H1 (cell line): ENCODE measurements around the gene ETS1. TPM values are rescaled to one million over a fixed set of nuclear protein-coding genes. Genes with fewer than 3 reads are reported as not detected.
A peak's percentile ranks its signal among the peaks of the same experiment; 100 is the strongest.

ENCODE experiments used
- CTCF ChIA-PET: fragments of 300-600 bp; sonication (Branson Sonifier 250); formaldehyde crosslinking; loops from one replicate; lab custom pipeline; 2021; ENCODE audit not compliant: partially characterized antibody; lab: Charles Lee
- POLR2A ChIA-PET: fragments of 300-600 bp; sonication (Branson Sonifier 250); formaldehyde crosslinking; loops from one replicate; lab custom pipeline; 2021; ENCODE audit warnings: inconsistent platforms; ENCODE audit not compliant: partially characterized antibody; lab: Charles Lee
- DNase-seq, 2 experiments: peaks; one replicate each; pipeline versions ENCODE4 v3.0.0 to v3.0.0-alpha.2; 2010 to 2022; ENCODE audit warnings: low spot score in 2 of 2, low read depth in 1 of 2, mixed read lengths in 1 of 2
- FAIRE-seq: peaks from 2 replicates; lab custom pipeline; 2011; peaks lifted over from hg19 to GRCh38; lab: Jason Lieb, UNC
- H2AFZ ChIP-seq: 2 replicates; pipeline ENCODE4 v1.8.1; 2012; ENCODE audit warnings: low read length, inconsistent platforms
- H2AK5ac ChIP-seq: 2 replicates; pipeline ENCODE4 v1.6.1; 2013; ENCODE audit warnings: low read depth, low read length
- H2BK120ac ChIP-seq: replicated peaks from 2 replicates; pipeline ENCODE3; 2013; ENCODE audit warnings: low read depth, low read length, inconsistent platforms
- H2BK12ac ChIP-seq: 2 replicates; pipeline ENCODE4 v1.6.1; 2013; ENCODE audit warnings: low read depth, low read length
- H2BK15ac ChIP-seq: 2 replicates; pipeline ENCODE4 v1.6.1; 2013; ENCODE audit warnings: low read length
- H2BK20ac ChIP-seq: 2 replicates; pipeline ENCODE4 v1.6.1; 2013; ENCODE audit warnings: low read length
- H2BK5ac ChIP-seq: 2 replicates; pipeline ENCODE4 v1.6.1; 2013; ENCODE audit warnings: low read depth, low read length
- H3K14ac ChIP-seq: 2 replicates; pipeline ENCODE4 v1.6.1; 2013; ENCODE audit warnings: inconsistent platforms; ENCODE audit not compliant: insufficient read length
- H3K18ac ChIP-seq: 2 replicates; pipeline ENCODE4 v1.6.1; 2013; ENCODE audit warnings: low read length; ENCODE audit errors: extremely low read depth
- H3K23ac ChIP-seq: 2 replicates; pipeline ENCODE4 v1.6.1; 2013; ENCODE audit warnings: inconsistent platforms; ENCODE audit not compliant: insufficient read length
- H3K23me2 ChIP-seq: 2 replicates; pipeline ENCODE4 v1.6.1; 2013; ENCODE audit warnings: low read depth, low read length
- H3K27ac ChIP-seq: 2 replicates; pipeline ENCODE4 v1.6.1; 2011; ENCODE audit warnings: low read depth, low read length, inconsistent platforms
- H3K27me3 ChIP-seq, 4 experiments: replicated peaks in 1 of 4; 1 replicate in 1 of 4; 2 replicates in 3 of 4; pipeline versions ENCODE4 v1.6.1 to v1.8.1; 2011 to 2013; ENCODE audit warnings: low read length in 3 of 4, mild to moderate bottlenecking in 3 of 4, inconsistent platforms in 2 of 4, mixed read lengths in 2 of 4, moderate library complexity in 1 of 4; ENCODE audit not compliant: control insufficient read depth in 3 of 4, insufficient read depth in 3 of 4; ENCODE audit errors: extremely low read depth in 1 of 4
- H3K36me3 ChIP-seq, 4 experiments: 2 replicates each; pipeline versions ENCODE4 v1.6.1 to v1.8.1; 2011 to 2013; ENCODE audit warnings: mild to moderate bottlenecking in 4 of 4, low read length in 3 of 4, moderate library complexity in 2 of 4, control low read depth in 1 of 4, inconsistent platforms in 1 of 4; ENCODE audit not compliant: insufficient read depth in 4 of 4, control insufficient read depth in 2 of 4
- H3K4ac ChIP-seq: replicated peaks from 2 replicates; pipeline ENCODE3; 2013; ENCODE audit warnings: low read length, low read depth, mixed read lengths, inconsistent platforms; ENCODE audit not compliant: insufficient read length
- H3K4me1 ChIP-seq, 4 experiments: replicated peaks in 1 of 4; 1 replicate in 1 of 4; 2 replicates in 3 of 4; pipeline versions ENCODE4 v1.6.1 to v1.8.1; 2011 to 2013; ENCODE audit warnings: low read length in 3 of 4, inconsistent platforms in 2 of 4, mixed read lengths in 1 of 4; ENCODE audit not compliant: insufficient read depth in 4 of 4, control insufficient read depth in 3 of 4
- H3K4me2 ChIP-seq, 2 experiments: 2 replicates each; pipeline versions ENCODE4 v1.6.1 to v1.8.1; 2011 to 2013; ENCODE audit warnings: low read depth in 2 of 2, low read length in 2 of 2, control low read depth in 1 of 2, inconsistent platforms in 1 of 2, mild to moderate bottlenecking in 1 of 2; ENCODE audit not compliant: insufficient read depth in 1 of 2
- H3K4me3 ChIP-seq, 4 experiments: fragments of 200-600, 300-600 bp in 1 of 4; sonication (generic), shearing (Covaris generic), sonication (Bioruptor Twin) in 1 of 4; 2 replicates each; pipeline versions ENCODE4 v1.5.1 to v1.8.1; 2011 to 2016; ENCODE audit warnings: low read length in 4 of 4, low read depth in 3 of 4, control low read depth in 2 of 4, inconsistent platforms in 2 of 4, mild to moderate bottlenecking in 2 of 4, mixed read lengths in 1 of 4, moderate library complexity in 1 of 4; ENCODE audit not compliant: insufficient read depth in 2 of 4; ENCODE audit errors: extremely low read depth in 1 of 4
- H3K56ac ChIP-seq: replicated peaks from 2 replicates; pipeline ENCODE3; 2013; ENCODE audit warnings: low read depth, mild to moderate bottlenecking, mixed read lengths, low read length, inconsistent platforms; ENCODE audit not compliant: insufficient read length
- H3K79me1 ChIP-seq: 2 replicates; pipeline ENCODE4 v1.6.1; 2013; ENCODE audit warnings: low read depth, low read length, control low read depth
- H3K79me2 ChIP-seq, 2 experiments: 2 replicates each; pipeline versions ENCODE4 v1.6.1 to v1.8.1; 2012 to 2013; ENCODE audit warnings: low read length in 2 of 2, mild to moderate bottlenecking in 2 of 2, inconsistent platforms in 1 of 2; ENCODE audit not compliant: insufficient read depth in 2 of 2, control insufficient read depth in 1 of 2
- H3K9ac ChIP-seq, 4 experiments: replicated peaks in 1 of 4; 1 replicate in 1 of 4; 2 replicates in 3 of 4; pipeline versions ENCODE4 v1.6.1 to v1.8.1; 2011 to 2013; ENCODE audit warnings: low read depth in 3 of 4, low read length in 3 of 4, control low read depth in 2 of 4, mild to moderate bottlenecking in 2 of 4, moderate library complexity in 2 of 4, inconsistent platforms in 1 of 4; ENCODE audit errors: extremely low read depth in 1 of 4
- H3K9me3 ChIP-seq, 2 experiments: 2 replicates each; pipeline versions ENCODE4 v1.6.1 to v1.8.1; 2012 to 2013; ENCODE audit warnings: mild to moderate bottlenecking in 2 of 2, moderate library complexity in 2 of 2, control low read depth in 1 of 2, inconsistent platforms in 1 of 2, low read depth in 1 of 2, low read length in 1 of 2, mixed read lengths in 1 of 2; ENCODE audit not compliant: insufficient read depth in 2 of 2
- H4K20me1 ChIP-seq, 2 experiments: replicated peaks in 1 of 2; 2 replicates each; pipeline versions ENCODE3 to v1.8.1; 2011 to 2013; ENCODE audit warnings: inconsistent platforms in 2 of 2, low read length in 2 of 2, mild to moderate bottlenecking in 1 of 2; ENCODE audit not compliant: insufficient read depth in 2 of 2, control insufficient read depth in 1 of 2
- H4K5ac ChIP-seq: 2 replicates; pipeline ENCODE4 v1.6.1; 2013; ENCODE audit warnings: low read length, low read depth, mixed read lengths, inconsistent platforms; ENCODE audit not compliant: insufficient read length
- H4K8ac ChIP-seq: 2 replicates; pipeline ENCODE4 v1.8.0; 2013; ENCODE audit warnings: mild to moderate bottlenecking, moderate library complexity, low read length, inconsistent platforms; ENCODE audit not compliant: insufficient read depth; ENCODE audit errors: extremely low read depth
- H4K91ac ChIP-seq: replicated peaks from 2 replicates; pipeline ENCODE3; 2013; ENCODE audit warnings: low read length, mixed read lengths, inconsistent platforms; ENCODE audit not compliant: insufficient read length
- CEBPB ChIP-seq: IDR thresholded peaks from 2 replicates; pipeline ENCODE4 v1.6.1; 2012; ENCODE audit warnings: low read depth, low read length
- CTBP2 ChIP-seq: IDR thresholded peaks from 2 replicates; pipeline ENCODE4 v1.7.0; 2011; ENCODE audit warnings: borderline replicate concordance, mild to moderate bottlenecking, moderate library complexity, mixed read lengths, low read length; ENCODE audit not compliant: insufficient read depth, insufficient read length
- EGR1 ChIP-seq: IDR thresholded peaks from 2 replicates; pipeline ENCODE4 v1.6.1; 2011; ENCODE audit warnings: low read depth, low read length, borderline replicate concordance
- EP300 ChIP-seq, 2 experiments: IDR thresholded peaks; 1 replicate in 1 of 2; 2 replicates in 1 of 2; pipeline ENCODE4 v1.6.1; 2011 to 2012; ENCODE audit warnings: low read depth in 2 of 2, low read length in 2 of 2, mild to moderate bottlenecking in 2 of 2, borderline replicate concordance in 1 of 2, inconsistent platforms in 1 of 2, moderate library complexity in 1 of 2
- EZH2 ChIP-seq: fragments of 200-600 bp; sonication (generic); IDR thresholded peaks from 2 replicates; pipeline ENCODE4 v1.7.1; 2012; ENCODE audit warnings: low read depth, mild to moderate bottlenecking, moderate library complexity, low read length, inconsistent platforms; ENCODE audit not compliant: severe bottlenecking
- GTF2F1 ChIP-seq: IDR thresholded peaks from 2 replicates; pipeline ENCODE4 v1.6.1; 2012; ENCODE audit warnings: low read depth, low read length, improper control_type of control experiment, borderline replicate concordance
- HDAC6 ChIP-seq: IDR thresholded peaks from one replicate; pipeline ENCODE4 v1.7.1; 2012; ENCODE audit warnings: low read depth, mild to moderate bottlenecking, inconsistent platforms, low read length, moderate library complexity
- JUN ChIP-seq: IDR thresholded peaks from 2 replicates; pipeline ENCODE4 v1.6.1; 2011; ENCODE audit warnings: low read depth, mild to moderate bottlenecking, improper control_type of control experiment, low read length
- POLR2AphosphoS5 ChIP-seq: IDR thresholded peaks from 2 replicates; pipeline ENCODE4 v1.6.1; 2011; ENCODE audit warnings: low read depth, low read length
- POU5F1 ChIP-seq: IDR thresholded peaks from 2 replicates; pipeline ENCODE4 v1.6.1; 2011; ENCODE audit warnings: low read depth, mild to moderate bottlenecking, low read length, moderate library complexity
- SP1 ChIP-seq: IDR thresholded peaks from 2 replicates; pipeline ENCODE4 v1.6.1; 2011; ENCODE audit warnings: low read depth, low read length
- TEAD4 ChIP-seq: IDR thresholded peaks from 2 replicates; pipeline ENCODE4 v1.6.1; 2012; ENCODE audit warnings: low read depth, low read length, inconsistent platforms, mixed read lengths
- YY1 ChIP-seq: IDR thresholded peaks from 2 replicates; pipeline ENCODE4 v1.6.1; 2011; ENCODE audit warnings: low read depth, mild to moderate bottlenecking, low read length
- ZNF274 ChIP-seq: IDR thresholded peaks from 2 replicates; pipeline ENCODE4 v1.7.0; 2012; ENCODE audit warnings: low read length, borderline replicate concordance; ENCODE audit errors: extremely low read depth
- WGBS, 2 experiments: shearing (Covaris generic) in 1 of 2; methylation state at CpG; one replicate each; pipeline versions ENCODE4 v1.1.6 to v1.1.7; 2013 to 2015; ENCODE audit warnings: low lambda C conversion rate in 2 of 2, mixed read lengths in 2 of 2, inconsistent platforms in 1 of 2, low coverage in 1 of 2, missing lambda C conversion rate in 1 of 2; ENCODE audit not compliant: insufficient replicate concordance in 2 of 2, insufficient coverage in 1 of 2, insufficient read length in 1 of 2; ENCODE audit errors: extremely low coverage in 1 of 2, missing lambda C conversion rate in 1 of 2; 5-methylcytosine and 5-hydroxymethylcytosine counted together
- polyA plus RNA-seq, 7 experiments: library from polyadenylated mRNA; depleted of rRNA in 3 of 7; stranded (reverse) in 5 of 7; unstranded in 2 of 7; fragments of >200 nt in 5 of 7; fragments of 200-250 nt in 2 of 7; gene quantifications; 1 replicate in 5 of 7; 2 replicates in 1 of 7; 4 replicates in 1 of 7; pipeline versions ENCODE4 v1.2.1 to v1.2.3, GENCODE V29; 2011 to 2013; ENCODE audit warnings: missing spikeins in 2 of 7, mixed read lengths in 2 of 7
- total RNA-seq: library from RNA; stranded (reverse); fragmentation: NEBNext Ultra II Directional; extraction: Animal tissue kit (Norgen Biotek cat#: 25700); gene quantifications from 2 replicates; pipeline ENCODE4 v1.2.1, GENCODE V29; 2021

ETS1 gene
- total and polyA plus RNA-seq, 2 of the 8 experiments (the other 6 are each of a cell fraction or from before 2014, with no cell fraction given) = 10.0 to 35.3 TPM

GRCh38 chr11:128608746-128609407 lies 21.5 kb upstream of the ETS1 start:
- H3K56ac ChIP-seq = no peak overlapping the region
- no peaks in the 10 kb centered on the region for H3K9me3 ChIP-seq
- no peaks in the 10 kb centered on the region for H4K20me1 ChIP-seq
- ChIA-PET CTCF (interaction anchor here (0.7 to 22.9 kb wide), 5 partner anchors 17 to 429 kb away, joined by 3 to 319 read pairs (median 3); no protein-coding TSS in a partner anchor), POLR2A (interaction anchor here (0.7 to 1.4 kb wide), 2 partner anchors 22 to 32 kb away, joined by 3 read pairs; partner anchors contain the start of gene ETS1)
- no peaks in the 10 kb centered on the region for H3K36me3 ChIP-seq
- no peak overlapping the region for H2BK120ac ChIP-seq
- H2BK15ac ChIP-seq = no peak overlapping the region
- H4K91ac ChIP-seq = no peak overlapping the region
- no peak overlapping the region for H3K23ac ChIP-seq
- H3K23me2 ChIP-seq = no peaks in the 10 kb centered on the region
- H2AFZ ChIP-seq = no peak overlapping the region
- H2BK12ac ChIP-seq = no peak overlapping the region
- no peak overlapping the region for H3K27ac ChIP-seq
- no peaks in the 10 kb centered on the region; a peak in 1 of 7 replicates for H3K27me3 ChIP-seq
- H3K14ac ChIP-seq = no peak overlapping the region
- WGBS, 2 experiments = 82% methylated on average over 10 of the region's 10 CpGs; no CpG with 5 or more reads in 1 of the 2 experiments
- H2AK5ac ChIP-seq = no peak overlapping the region
- no peak overlapping the region for H3K4me3 ChIP-seq
- H4K5ac ChIP-seq = no peak overlapping the region
- peak overlapping the region in 1 of 4 experiments; percentile 46; a peak in 2 of 7 replicates for H3K9ac ChIP-seq
- FAIRE-seq = no peak
- no peak overlapping the region for H3K4ac ChIP-seq
- H3K4me1 ChIP-seq = peaks cover 0 to 7% (median 1%) of the 10 kb centered on the region in 4 experiments; a peak in 6 of 7 replicates
- H3K79me2 ChIP-seq = no peaks in the 10 kb centered on the region
- H3K79me1 ChIP-seq = no peaks in the 10 kb centered on the region
- no peak overlapping the region for H3K4me2 ChIP-seq
- no peak overlapping the region for H3K18ac ChIP-seq
- DNase-seq = no peak
- H2BK20ac ChIP-seq = no peak overlapping the region
- no peak overlapping the region for H4K8ac ChIP-seq
- H2BK5ac ChIP-seq = no peak overlapping the region
- TF ChIP-seq TEAD4 = no peak
- no peak for TF ChIP-seq CEBPB
- no peak for TF ChIP-seq EP300 (IDR thresholded peaks at IDR 0.05; ENCODE audit: borderline replicate concordance in 1 of 2, low read depth in 2 of 2, low read length in 2 of 2)
- TF ChIP-seq SP1 = no peak
- TF ChIP-seq POU5F1 = no peak
- TF ChIP-seq CTBP2 = no peak
- TF ChIP-seq YY1 = no peak
- TF ChIP-seq ZNF274 = no peak
- TF ChIP-seq JUN = no peak
- no peak for TF ChIP-seq HDAC6
- no peak for TF ChIP-seq EZH2
- no peak for TF ChIP-seq EGR1
- no peak for TF ChIP-seq GTF2F1
- TF ChIP-seq POLR2AphosphoS5 = no peak
